ENCODE measurements around the gene NRP2.

The NRP2 gene

GRCh38 chr2:205734436-205735037 lies 52.2 kb downstream of the NRP2 start:
- FAIRE-seq = no peak

- no peak for FAIRE-seq
Observed at GRCh38 chr2:205738117-205738968, 56.0 kb downstream of the NRP2 start.

- no peak for FAIRE-seq
Observed at GRCh38 chr2:205739620-205740019, 57.3 kb downstream of the NRP2 start.

GRCh38 chr2:205740381-205740780 lies 58.1 kb downstream of the NRP2 start:
- FAIRE-seq = no peak

GRCh38 chr2:205741256-205741978 lies 59.1 kb downstream of the NRP2 start:
- FAIRE-seq = no peak

- FAIRE-seq = no peak
Observed at GRCh38 chr2:205743137-205743536, 60.8 kb downstream of the NRP2 start.

GRCh38 chr2:205744074-205744591 lies 61.8 kb downstream of the NRP2 start:
- FAIRE-seq = no peak

GRCh38 chr2:205745661-205746419 lies 63.5 kb downstream of the NRP2 start:
- no peak for FAIRE-seq

- FAIRE-seq = no peak
Observed at GRCh38 chr2:205746420-205746785, 64.1 kb downstream of the NRP2 start.

GRCh38 chr2:205747829-205748386 lies 65.6 kb downstream of the NRP2 start:
- no peak for FAIRE-seq

- no peak for FAIRE-seq
Observed at GRCh38 chr2:205748639-205749038, 66.3 kb downstream of the NRP2 start.

- no peak for FAIRE-seq
Observed at GRCh38 chr2:205749078-205749477, 66.8 kb downstream of the NRP2 start.

GRCh38 chr2:205750797-205751196 lies 68.5 kb downstream of the NRP2 start:
- no peak for FAIRE-seq

GRCh38 chr2:205751569-205752031 lies 69.3 kb downstream of the NRP2 start:
- no peak for FAIRE-seq

- no peak for FAIRE-seq
Observed at GRCh38 chr2:205752296-205752820, 70.1 kb downstream of the NRP2 start.

GRCh38 chr2:205752924-205753323 lies 70.6 kb downstream of the NRP2 start:
- FAIRE-seq = no peak

- FAIRE-seq = no peak
Observed at GRCh38 chr2:205754285-205754923, 72.1 kb downstream of the NRP2 start.

GRCh38 chr2:205754924-205755321 lies 72.6 kb downstream of the NRP2 start:
- no peak for FAIRE-seq

GRCh38 chr2:205755923-205756322 lies 73.6 kb downstream of the NRP2 start:
- FAIRE-seq = no peak

GRCh38 chr2:205757271-205757670 lies 75.0 kb downstream of the NRP2 start:
- no peak for FAIRE-seq

GRCh38 chr2:205758051-205758450 lies 75.8 kb downstream of the NRP2 start:
- FAIRE-seq = no peak

- FAIRE-seq = no peak
Observed at GRCh38 chr2:205758500-205758899, 76.2 kb downstream of the NRP2 start.

Data from islet of Langerhans (tissue), 1 donor.